Stimulated activated CD8-positive, alpha-beta memory T cell treated with anti-CD3 and anti-CD28 coated beads, Interleukin-12 subunit alpha, Interleukin-12 subunit beta, amount 100 ng/mL, for 1 hour (primary cell): ENCODE data around the gene ARF1.
A peak's percentile ranks its signal among the peaks of the same experiment; 100 is the strongest.

Source experiments
- DNase-seq: peaks from one replicate; pipeline ENCODE4 v3.0.0-alpha.2; 2020; ENCODE audit warnings: low read depth

The ARF1 gene

DNA sequence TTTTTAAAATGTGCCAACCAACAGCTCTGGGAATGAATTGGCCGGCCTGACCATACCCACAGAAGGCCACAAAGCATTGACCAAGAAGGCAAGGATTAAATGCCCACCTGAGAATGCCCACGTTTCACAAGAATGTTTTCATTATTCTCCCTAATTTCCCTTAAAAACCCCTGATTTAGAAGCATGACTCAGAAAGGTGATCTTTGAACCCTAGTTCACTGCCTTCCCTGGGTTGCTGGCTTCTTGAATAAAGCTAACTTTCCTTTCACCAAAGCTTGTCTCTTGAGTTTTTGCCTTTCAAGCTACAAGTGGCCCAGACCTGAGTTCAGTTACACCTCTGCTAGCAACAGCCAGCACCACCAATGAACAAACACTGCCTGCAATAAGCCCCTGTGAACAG lies 41.0 kb downstream of the ARF1 start:
- DNase-seq: no peak

DNA sequence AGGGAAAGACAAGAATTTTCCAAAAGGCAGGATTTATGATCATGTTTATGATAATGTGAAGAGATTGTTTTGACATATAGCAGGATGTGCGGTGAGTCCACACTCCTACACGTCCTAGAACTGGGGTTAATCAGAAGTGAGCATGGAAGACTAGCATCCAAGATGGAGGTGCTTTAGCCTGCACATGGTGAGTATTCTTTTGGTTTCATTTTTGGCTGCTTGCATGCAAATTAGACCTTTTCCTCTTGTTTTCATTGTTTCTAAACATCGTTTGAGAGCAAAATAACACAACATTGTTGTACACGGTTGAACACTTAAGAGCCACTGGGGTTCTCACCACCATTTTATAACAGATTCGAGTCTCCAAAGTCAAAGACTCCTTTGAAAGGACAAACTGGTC lies 42.7 kb downstream of the ARF1 start:
- no peak for DNase-seq

DNA sequence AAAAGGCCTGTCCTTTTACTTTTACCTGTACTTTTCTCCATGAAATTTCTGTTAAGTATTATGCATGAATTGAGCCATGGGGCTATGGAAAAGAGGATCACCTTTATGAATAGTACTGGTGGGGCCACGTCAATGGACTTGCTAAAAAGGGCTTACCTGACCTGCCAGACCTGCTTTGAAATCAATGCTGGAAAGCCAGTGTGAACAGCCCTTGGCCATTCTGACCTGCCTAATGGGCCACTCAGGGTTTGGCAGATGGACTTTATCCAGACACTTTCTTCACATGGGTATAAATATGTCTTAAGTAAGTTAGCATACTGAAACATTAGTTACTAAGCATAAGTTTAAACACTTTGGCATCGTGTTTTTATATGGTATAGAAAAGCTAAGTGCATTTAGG lies 49.3 kb downstream of the ARF1 start:
- DNase-seq: no peak

DNA sequence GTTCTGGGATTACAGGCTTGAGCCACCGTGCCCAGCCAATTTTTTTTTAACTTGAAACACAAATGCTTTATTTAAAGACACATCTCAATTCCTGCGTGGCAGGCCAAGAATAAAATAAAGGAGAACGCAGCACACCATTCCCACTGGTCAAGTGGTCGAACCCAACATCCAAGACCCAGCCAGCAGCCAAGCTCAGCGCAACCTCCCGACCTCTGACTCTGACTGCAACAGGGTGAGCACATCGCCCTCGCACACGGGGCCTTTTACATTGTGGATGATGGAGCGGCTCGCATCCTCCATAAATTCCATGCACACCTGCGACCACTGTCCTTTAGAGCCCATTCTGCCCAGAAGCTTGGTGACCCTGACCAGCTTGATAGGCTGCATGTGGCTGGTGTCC lies 52.1 kb downstream of the ARF1 start:
- DNase-seq: no peak

DNA sequence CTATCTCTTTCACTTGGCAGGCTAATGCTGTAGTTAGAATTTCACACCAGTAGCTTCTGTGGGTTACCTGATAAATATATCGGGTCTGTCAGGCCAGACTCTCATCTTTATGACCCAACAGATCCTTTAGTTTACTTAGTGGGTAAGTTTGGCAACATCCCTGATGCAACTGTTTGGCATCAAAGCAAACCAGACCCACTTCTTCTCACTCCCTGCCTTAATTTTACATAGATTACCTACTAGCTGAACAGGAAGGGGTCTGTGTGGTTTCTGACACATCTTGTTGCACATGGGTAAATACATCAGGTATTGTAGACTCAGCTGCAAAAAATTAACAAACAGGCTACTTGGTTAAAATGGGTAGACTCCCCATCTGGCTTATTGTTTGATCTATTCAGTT lies 54.4 kb downstream of the ARF1 start:
- DNase-seq: no peak

DNA sequence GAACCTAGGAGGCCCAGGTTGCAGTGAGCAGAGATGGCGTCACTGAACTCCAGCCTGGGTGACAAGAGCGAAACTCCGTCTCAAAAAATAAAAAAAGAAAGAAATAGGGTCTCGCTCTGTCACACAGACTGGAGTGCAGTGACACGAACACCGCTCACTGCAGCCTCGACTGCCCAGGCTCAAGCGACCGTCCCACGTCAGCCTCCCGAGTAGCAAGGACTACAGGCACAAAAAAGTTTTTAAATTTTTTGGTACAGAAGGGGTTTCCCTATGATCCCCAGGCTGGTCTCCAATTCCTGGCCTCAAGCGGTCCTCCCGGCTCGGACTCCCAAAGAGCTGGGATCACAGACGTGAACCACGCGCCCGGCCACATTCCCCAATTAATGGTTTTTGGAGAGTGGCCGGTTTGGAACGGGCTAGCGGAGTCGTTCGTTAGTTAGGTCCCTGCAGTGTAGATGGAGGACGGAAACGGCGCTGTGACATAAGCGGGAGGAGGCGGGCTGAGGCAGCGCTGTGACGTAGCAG lies 57.0 kb downstream of the ARF1 start:
- DNase-seq: no peak

DNA sequence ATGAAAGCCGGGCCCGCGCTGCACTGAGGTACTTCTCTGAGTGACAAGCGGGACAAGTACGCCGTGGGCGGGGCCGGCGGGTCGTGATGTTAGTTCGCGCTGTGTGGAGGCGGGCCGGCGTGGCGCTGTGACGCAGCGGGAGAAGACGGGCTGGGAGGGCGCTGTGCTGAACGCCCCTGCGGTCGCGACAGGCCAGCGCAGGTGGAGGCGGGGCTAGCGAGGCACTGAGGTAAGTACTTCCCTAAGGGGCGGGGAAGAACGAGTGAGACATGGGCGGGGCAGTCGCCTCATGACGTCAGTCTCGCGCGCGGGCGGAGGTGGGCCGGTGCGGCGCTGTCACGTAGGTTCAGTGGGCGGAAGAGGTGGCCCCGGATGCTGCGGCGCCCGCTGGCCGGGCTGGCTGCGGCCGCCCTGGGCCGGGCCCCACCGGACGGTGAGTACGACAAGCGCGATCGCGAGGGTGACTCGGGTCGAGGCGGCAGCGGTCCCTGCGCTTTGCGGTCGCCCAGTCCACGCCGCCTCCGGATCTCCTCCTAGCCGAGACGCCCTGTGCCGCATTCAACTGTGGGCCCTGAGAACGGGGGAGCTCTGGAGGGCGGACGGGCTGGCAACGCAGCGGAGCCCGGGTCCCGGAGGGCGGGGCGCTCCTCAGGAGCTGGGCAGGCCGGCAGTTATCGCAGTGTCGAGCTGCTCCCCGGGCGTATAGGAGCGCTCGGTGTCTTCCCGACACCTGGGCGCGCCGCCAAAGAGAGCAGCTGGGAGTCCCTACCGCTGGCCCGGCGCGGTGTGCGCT lies 57.6 kb downstream of the ARF1 start, which contains the start of gene GUK1:
GUK1 (plus strand) TSS at position 349 of the 793 bp plus-strand sequence; CDS start at position 373, 24 bp downstream.
- DNase-seq: peak; percentile 100

DNA sequence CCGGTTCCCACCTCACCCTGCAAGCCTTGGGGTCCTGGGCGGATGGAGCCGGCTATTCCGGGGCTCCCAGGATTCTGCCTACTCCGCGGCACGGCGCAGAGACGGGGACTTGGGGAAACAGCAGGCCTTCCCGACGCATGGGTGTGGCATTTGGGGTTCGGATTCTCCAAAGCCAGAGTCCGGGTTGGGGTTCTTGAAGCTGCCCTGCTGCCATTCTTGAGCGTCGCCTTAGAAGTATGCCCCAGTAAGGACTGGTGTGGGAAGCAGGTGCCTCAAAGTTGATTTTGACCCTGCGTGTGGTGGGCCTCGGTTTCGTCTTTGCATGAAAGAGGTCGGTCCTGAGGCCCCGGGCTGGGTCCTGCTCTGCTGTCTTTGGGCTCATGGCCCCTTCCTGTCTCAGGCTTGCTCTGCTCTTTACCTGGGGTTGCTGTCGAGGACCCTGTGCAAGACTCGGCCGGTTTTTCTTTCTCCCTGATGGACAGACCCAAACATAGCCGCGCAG lies 58.3 kb downstream of the ARF1 start:
- DNase-seq: no peak

DNA sequence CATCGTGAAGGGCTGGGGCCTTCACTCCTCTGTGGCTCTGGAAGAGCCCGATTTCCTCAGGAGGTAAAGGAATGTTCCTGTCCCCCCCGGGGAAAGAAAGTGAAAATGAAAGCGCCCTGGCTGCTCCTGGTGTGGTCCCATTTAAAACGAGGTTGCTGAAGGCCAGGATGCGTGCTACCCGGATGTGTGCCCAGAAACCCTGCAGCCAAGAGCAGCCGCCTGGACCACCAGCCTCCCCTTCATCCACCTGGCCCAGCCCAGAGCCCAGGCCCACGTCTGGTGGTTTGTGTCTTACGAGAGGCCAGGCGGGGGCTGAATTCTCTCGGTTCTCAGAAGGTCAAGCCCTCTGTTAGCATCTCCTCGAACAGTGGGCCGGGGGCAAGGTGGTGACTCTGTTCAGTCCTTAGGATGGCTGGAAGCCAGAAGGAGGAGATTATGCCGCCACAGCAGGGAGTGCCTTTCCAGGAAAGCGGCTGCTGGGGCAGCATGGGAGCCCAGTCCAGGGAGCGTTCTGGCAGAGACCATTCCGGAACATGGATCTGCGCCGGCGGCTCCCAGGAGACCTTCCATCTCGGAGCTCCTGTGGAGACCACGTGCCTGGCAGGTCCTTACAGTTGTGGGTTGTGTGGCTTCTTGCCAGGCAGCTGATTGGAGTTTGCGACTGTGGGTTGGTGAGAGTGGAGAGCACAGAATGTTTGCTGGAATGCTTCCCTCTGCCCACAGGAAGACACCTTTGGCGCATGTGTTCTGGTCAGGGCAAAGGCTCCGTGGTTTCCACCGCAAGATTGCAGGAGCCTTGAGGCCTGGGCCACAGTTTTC lies 58.9 kb downstream of the ARF1 start:
- DNase-seq: no peak

DNA sequence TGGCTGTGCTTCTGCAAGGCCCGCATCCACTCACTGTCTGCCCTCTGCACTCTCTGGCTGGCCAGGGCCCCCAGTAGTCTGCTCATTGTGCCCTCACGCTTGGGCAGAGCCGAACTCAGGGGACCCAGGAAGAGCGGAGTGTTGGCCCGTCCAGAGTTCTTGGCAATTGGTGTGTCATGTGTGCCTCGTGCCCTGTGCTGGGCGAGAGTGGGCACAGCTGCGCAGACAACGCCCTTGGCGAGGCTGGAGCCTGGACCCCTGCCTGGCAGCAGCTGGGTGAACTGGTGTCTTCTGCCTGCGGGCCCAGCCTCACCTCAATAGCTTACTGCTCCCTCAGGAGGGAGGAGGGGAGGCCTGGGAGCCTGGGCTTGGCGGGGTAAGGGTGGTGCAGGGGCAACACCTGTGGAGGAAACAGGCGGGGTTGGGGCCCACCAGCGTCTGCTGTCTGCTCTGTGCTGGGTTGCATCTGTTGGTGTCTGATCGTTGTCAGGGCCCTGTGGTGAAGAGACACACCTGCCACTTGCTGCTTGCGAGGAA lies 59.7 kb downstream of the ARF1 start:
- DNase-seq: no peak

DNA sequence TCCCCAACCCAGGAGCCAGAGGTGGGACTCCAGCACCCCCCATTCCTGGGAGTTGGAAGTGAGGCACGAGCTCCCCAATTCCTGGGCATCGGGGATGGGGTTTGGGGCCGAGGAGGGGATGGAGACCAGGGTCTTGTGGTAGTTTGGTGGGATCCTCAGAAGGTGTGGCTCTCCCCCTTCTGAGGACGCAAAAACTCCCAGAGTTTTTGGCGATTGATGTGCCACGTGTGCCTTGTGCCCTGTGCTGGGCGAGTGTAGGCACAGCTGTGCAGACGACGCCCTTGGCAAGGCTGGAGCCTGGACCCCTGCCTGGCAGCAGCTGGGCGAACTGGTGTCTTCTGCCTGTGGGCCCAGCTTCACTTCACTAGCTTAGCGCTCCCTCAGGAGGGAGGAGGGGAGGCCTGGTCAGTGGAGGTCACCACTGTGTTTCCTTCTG lies 60.2 kb downstream of the ARF1 start:
- DNase-seq: no peak

DNA sequence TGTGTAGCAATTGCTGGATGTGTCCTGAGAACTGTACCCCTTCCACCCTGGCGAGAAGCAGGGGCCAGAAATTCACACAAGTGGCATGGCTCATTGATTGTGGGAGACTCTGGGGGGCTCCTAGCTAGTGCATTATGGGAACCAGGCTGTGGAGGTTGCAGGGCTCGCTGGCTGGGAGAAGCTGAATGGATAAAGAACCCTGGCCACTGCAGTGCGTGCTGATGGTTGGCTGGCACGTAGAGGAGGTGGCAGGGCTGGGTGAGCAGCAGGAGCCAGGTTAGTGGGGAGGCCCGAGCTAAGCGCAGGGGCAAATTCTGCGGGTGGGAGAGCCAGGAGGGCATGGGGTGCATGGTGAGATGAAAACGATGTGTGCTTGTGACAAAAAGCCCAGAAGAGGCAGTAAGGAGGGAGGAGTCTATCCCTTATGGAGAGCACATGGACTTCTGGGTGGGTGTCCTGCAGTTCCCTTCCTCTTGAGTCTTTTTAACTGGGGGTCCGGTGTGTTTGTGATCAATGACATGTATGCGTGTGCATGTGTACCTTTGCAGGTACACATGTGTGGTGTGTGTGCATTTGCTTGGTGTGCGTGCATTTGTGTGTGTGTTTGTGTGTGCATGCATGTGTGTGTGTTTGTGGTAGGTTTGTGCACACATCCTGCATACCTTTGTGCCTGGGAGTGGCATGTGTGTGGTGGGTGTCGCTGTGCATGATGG lies 61.1 kb downstream of the ARF1 start:
- DNase-seq: no peak

DNA sequence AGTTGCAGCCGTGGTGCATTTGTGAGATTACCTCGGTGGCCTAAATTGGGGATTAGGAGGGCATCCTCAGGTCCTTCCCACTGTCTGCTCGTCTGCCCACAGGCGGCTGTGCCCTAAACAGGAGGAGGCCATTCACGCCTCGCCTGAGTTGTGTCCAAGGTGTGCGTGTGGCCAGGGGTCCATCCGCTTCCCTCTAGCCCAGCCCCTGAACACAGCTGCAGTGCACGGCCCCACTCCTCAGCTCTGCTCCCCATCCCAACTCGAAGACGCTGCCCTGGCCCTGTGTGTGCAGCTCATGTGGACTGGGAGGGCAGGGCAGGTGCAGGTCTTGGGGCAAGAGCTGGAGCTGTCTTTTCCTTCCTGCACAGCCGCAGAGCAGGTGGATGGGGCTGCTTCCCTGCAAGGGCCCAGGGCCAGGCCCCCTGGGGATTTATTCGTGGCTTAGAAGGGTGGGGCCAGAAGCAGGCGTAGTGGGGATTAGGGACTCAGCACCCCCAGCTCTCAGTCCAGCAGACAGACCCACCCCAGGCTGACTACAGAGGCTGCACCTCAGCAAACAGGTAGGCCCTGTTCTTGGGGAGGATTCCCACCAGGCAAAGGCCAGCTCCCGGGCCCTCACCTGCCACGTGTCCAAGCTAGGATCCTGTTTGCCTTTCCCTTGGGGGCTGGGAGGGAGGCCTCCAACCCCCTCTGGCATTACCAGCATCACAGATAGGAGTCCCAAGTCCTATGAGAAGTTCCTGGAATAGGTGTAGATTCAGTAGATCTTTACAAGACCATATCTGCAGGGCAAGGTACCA lies 61.9 kb downstream of the ARF1 start:
- no peak for DNase-seq

DNA sequence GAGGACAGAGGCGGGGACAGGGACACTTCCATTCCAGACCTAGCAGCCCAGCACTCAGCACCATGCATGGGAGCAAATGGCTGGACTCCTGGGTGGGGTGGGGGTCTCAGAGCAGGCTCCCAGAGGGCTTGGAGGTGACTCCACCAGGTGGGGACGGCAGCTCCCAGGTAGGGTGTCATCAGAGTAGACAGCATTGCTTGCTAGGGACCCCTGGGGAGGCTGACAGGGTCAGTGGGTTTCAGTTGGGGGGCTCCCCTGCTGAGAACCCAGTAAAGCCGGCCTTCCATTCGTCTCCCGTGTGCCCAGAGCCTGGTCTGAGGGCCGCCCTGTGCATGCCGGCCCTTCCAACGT lies 62.5 kb downstream of the ARF1 start:
- no peak for DNase-seq

DNA sequence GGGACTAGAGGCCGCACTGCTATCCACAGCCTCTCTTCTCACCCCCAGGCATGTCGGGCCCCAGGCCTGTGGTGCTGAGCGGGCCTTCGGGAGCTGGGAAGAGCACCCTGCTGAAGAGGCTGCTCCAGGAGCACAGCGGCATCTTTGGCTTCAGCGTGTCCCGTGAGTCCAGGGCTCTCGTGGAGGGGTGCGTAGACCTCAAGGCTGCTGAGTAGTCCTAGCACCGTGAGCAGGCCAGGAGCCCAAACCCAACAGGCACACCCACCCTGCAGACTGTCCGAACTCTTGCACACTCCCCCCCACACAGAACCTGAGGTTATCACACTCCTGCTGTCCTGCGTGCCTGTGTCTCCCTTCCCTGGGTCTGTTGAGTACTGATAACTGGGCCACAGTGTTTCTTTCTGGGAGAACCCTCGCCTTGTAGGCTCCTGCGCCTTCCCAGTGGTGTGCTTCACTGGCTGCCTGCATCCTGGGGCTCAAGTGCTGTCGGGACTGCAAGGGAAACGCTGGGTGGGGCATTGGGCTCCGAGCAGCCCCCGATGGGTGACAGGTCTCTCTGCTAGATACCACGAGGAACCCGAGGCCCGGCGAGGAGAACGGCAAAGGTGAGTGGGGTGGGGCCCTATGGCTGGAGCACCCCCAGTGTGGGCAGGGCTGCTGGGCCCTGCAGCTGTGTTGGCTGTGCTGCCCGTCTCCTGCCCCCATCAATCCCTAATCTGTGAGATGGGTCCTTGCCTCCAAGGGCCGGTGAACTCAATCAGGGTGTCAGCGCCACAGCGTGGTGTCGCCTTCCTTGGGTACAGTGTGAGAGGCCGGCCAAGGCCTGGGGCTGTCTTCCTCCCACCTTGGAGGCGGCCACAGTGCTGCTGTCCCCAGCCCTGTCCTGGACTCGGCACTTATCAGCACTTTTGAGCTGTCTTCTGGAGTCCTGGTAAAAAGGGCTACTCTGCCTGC lies 63.2 kb downstream of the ARF1 start:
- DNase-seq: no peak

DNA sequence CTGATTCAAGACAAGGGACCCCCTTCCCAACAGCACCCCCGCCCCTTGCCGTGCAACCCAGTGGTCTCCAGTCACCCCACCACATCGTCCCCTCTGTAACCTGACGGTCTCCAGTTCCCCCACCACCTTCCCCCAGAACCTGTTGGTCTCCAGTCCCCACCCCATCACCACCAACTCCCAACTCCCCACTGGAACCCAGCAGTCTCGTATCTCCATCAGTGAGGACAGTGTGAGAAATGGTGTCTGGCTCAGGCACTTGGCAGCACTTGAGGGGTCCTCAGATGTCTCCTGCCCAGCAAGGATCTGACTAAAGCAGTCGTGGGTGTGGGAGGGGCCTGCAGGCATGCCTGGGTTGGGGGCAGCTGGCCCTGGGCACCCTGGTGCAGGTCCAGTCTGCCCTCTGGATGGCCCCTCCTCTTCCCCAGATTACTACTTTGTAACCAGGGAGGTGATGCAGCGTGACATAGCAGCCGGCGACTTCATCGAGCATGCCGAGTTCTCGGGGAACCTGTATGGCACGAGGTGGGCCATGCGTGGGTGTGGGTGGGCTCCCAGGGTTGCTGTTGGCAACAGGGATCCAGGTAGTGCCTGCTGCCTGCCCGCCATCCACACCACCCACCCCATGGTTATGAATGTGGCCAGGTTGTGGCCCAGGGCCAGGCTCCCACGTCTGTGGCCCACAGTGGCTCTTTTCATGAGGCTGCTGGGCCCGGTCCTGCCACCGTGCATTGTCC lies 64.1 kb downstream of the ARF1 start:
- no peak for DNase-seq

DNA sequence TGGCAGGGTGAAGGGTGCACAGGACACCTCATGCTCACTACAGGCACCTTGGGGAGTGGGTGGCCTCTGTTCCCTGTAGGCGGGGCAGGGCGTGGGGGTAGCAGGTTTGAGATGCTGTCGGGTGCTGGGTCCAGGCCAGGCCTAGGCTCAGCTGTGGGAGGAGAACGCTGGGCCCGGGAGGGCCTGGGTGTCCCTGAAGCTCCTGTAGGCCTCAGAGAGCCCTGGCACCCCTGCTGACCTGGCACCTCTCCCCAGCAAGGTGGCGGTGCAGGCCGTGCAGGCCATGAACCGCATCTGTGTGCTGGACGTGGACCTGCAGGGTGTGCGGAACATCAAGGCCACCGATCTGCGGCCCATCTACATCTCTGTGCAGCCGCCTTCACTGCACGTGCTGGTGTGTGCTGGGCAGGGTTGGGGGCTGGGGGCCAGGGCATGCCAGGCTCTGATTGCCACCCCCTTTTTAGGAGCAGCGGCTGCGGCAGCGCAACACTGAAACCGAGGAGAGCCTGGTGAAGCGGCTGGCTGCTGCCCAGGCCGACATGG lies 64.7 kb downstream of the ARF1 start:
- DNase-seq: no peak

DNA sequence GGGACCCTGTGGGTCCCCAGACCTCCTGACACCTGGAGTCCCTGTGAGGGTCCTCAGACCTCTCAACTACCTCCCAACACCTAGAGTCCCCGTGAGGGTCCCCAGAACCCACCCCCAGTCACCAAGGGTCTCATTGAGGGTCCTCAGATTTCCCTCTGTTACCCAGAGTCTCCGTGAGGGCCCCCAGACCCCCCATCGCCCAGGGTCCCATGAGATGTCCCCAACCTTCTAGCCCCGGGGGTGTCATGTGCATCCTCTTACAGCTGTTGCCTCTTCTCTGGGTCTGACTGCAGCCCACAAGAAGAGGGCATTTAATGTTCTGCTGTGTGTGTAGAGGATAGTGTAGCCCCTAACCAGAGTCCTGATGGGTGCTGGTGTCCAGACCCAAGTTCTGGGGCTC lies 65.3 kb downstream of the ARF1 start:
- DNase-seq: no peak
